ENCODE data around the gene GMCL1.

DNA sequence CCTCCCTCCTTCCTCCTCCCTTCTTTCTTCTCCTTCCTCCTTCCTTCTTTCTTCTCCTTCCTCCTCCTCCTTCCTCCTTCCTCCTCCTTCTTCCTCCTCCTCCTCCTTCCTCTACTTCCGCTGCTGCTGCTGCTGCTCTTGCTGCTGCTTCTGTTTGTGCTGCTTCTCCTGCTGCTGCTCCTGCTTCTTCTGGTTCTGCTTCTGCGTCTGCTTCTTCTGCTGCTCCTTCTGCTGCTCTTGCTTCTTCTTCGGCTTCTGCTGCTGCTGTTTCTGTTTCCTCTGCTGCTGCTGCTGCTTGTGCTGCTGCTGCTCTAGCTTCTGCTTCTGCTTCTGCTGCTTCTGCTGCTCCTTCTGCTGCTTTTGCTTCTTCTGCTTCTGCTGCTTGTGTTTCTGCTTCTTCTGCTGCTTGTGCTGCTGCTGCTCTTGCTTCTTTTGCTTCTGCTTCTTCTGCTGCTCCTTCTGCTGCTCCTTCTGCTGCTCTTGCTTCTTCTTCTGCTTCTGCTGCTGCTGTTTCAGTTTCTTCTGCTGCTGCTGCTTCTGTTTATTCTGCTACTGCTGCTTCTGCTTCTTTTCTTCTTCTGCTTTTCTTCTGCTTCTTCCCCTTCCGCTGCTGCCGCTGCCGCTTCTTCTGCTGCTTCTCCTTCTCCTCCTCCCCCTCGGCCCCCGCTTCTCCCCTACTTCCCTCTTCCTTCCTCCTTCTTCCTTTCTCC, 72.9 kb downstream of the GMCL1 start:
- TF ChIP-seq, protein P1, sequence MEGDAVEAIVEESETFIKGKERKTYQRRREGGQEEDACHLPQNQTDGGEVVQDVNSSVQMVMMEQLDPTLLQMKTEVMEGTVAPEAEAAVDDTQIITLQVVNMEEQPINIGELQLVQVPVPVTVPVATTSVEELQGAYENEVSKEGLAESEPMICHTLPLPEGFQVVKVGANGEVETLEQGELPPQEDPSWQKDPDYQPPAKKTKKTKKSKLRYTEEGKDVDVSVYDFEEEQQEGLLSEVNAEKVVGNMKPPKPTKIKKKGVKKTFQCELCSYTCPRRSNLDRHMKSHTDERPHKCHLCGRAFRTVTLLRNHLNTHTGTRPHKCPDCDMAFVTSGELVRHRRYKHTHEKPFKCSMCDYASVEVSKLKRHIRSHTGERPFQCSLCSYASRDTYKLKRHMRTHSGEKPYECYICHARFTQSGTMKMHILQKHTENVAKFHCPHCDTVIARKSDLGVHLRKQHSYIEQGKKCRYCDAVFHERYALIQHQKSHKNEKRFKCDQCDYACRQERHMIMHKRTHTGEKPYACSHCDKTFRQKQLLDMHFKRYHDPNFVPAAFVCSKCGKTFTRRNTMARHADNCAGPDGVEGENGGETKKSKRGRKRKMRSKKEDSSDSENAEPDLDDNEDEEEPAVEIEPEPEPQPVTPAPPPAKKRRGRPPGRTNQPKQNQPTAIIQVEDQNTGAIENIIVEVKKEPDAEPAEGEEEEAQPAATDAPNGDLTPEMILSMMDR (conservative IDR thresholded peaks at IDR 0.05), result no peak
- TF ChIP-seq ZFX (IDR thresholded peaks at IDR 0.05), result no peak

Measured in C4-2B (cell line).